Measurements from ENCODE around the gene FECH. TPM values are rescaled to one million over a fixed set of nuclear protein-coding genes. Genes with fewer than 3 reads are reported as not detected.

FECH gene
- total RNA-seq, 2 donors from 2014 or later: 15.0 to 26.2 TPM

DNA sequence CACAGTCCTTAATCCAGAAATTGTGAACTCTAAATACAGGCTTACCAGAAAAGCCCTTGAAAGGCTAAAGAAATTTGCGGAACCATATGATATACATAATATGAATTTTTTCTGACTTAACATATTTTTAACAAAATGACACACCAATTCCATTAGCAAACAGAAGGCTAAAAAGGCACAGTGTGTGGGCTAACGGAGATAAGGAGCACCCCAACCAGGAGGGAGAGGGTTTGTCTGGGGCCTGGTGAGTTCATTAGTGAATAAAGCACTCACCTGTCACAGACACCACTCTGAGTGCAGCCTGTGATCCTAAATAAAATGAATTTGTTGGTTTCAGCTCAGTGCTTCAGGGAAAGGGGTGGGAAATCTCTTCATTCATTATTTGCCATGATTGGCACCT, 2.7 kb upstream of the FECH start:
- Mint-ChIP-seq H3K4me1 (peaks cover 5% of the 10 kb centered on the region), H3K9me3 (no peaks in the 10 kb centered on the region), H3K27ac (no peak overlapping the region), H3K27me3 (no peaks in the 10 kb centered on the region), H3K36me3 (ENCODE audit: low read depth) (no peaks in the 10 kb centered on the region), H3K4me3 (no peak overlapping the region)
- ATAC-seq (replicated peaks): no peak

DNA sequence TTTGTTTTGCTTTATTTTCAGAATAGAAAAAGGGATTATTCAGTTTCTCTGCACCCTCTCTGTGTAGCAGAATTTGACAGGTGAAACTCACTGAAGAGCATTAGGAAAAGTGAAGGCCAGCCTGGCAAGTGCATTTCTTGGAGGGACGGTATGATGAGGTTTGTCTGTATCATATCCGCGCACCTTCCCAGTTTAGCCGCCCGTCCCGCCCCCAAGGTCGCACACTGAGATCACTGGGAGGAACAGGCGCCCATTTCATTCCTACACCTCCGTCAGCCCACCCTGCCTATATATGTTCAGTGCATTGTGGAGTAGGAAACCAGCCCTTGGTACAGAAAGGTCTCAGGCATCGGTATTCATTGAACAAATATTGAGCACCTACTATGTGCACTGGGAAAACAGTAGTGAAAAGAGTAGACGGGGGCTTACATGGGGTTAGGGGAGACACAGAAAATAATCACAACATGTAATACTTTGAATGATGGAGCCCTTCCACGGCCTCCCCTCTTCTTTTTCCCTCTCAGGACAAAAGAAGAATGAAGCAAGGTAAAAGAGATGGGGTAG, 678 bp upstream of the FECH start:
- ATAC-seq (replicated peaks): no peak
- Mint-ChIP-seq H3K36me3 (ENCODE audit: low read depth) (peaks cover 6% of the 10 kb centered on the region), H3K27ac (peak overlapping the region; percentile 89), H3K27me3 (no peaks in the 10 kb centered on the region), H3K4me1 (peaks cover 5% of the 10 kb centered on the region), H3K9me3 (no peaks in the 10 kb centered on the region), H3K4me3 (peak overlapping the region; percentile 87)

DNA sequence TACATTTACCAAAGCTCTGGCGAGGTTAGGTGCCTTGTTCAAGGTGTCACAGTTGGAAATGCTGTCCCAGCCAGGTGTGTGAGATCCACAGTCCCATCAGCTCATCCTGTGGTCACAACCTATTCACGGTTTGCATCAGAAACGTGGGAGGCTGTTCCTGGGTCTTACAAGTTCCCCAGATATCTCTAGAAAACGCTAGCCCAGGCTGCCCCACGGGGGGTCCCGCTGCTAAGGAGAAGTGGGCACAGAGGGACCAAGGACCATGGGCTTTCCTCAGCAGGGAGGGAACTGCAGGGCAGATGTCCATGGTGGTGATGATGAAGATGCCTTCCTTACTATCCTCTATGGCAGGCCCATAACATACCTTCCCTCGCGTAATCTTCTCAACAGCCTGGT, 649 bp downstream of the FECH start:
- H3K36me3 Mint-ChIP-seq (ENCODE audit: low read depth): peaks cover 6% of the 10 kb centered on the region
- no peaks in the 10 kb centered on the region for H3K9me3 Mint-ChIP-seq
- peak; percentile 40 for ATAC-seq (replicated peaks)
- peak overlapping the region; percentile 87 for H3K4me3 Mint-ChIP-seq
- peaks cover 5% of the 10 kb centered on the region for H3K4me1 Mint-ChIP-seq
- no peaks in the 10 kb centered on the region for H3K27me3 Mint-ChIP-seq
- peak overlapping the region; percentile 67 for H3K27ac Mint-ChIP-seq

DNA sequence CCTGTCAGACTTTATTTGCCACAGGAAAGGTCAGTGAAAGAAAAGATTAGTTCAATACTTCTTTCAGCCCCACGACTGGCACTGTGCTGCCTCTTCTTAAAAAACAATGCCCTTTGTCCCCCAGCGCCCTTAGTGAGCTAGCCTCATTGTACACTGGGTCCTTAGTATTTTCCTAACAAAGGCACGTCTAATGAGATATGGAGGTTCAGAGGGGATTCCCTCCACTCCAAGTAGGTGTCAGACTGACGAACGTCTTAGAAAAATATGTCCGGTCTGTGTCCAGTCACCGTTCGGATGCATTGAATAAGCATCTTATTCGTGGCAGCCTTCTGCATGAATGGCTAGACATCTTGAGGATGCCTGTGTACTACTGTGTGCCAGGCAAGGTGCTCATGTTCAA, 1.1 kb downstream of the FECH start:
- Mint-ChIP-seq H3K4me1 (peaks cover 5% of the 10 kb centered on the region), H3K27ac (peak overlapping the region; percentile 67), H3K4me3 (peak overlapping the region; percentile 87), H3K27me3 (no peaks in the 10 kb centered on the region), H3K9me3 (no peaks in the 10 kb centered on the region), H3K36me3 (ENCODE audit: low read depth) (peaks cover 7% of the 10 kb centered on the region)
- no peak for ATAC-seq (replicated peaks)

DNA sequence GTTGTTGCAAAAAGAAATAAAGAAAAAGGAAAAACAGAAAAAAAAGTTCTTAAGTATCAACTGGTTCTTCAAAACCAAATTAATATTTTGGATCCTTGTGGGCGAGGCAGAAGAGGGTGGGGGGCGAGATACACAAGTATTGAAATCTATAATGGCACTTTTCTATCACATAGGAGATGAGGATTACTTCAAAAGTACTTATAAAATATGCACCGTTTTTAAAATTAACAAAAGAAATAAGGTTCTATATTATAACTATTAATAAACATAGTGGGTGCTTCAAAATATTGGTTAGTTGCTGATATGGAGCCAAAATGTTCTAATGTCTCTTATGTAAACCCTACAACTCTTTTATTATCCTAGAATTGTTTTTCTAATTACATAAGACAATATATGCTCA, 2.1 kb downstream of the FECH start:
- H3K36me3 Mint-ChIP-seq (ENCODE audit: low read depth): peaks cover 17% of the 10 kb centered on the region
- H3K27me3 Mint-ChIP-seq: no peaks in the 10 kb centered on the region

DNA sequence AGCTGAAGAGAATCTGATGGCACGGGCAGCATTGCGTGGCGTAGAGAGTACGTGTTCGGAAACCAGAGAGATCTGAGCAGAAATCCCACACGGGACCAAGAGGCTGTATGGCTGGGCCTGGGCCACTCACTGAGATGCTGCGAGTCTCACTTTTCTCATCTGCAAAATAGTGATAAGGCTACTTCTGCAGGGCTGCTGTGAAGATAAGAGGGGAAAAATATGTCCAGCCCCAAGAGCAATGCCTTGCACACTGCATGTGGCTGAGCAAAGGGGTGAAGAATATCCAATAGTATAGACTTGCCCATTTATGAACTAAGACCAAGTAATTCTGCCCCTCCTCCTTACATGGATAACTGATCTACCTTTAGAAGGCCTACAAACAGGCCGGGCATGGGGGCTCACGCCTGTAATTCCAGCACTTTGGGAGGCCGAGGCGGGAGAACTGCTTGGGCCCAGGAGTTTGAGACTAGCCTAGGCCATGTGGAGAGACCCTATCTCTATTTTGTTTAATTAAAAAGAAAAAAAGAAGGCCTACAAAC, 3.1 kb downstream of the FECH start:
- peaks cover 21% of the 10 kb centered on the region for H3K36me3 Mint-ChIP-seq (ENCODE audit: low read depth)
- no peaks in the 10 kb centered on the region for H3K9me3 Mint-ChIP-seq
- no peaks in the 10 kb centered on the region for H3K27me3 Mint-ChIP-seq
- H3K4me3 Mint-ChIP-seq: no peak overlapping the region
- H3K4me1 Mint-ChIP-seq: peaks cover 5% of the 10 kb centered on the region
- ATAC-seq (replicated peaks): no peak
- no peak overlapping the region for H3K27ac Mint-ChIP-seq

More for the DNA sequence above, 2.1 kb downstream of the FECH start:
- no peak for ATAC-seq (replicated peaks)
- Mint-ChIP-seq H3K4me1 (peaks cover 5% of the 10 kb centered on the region), H3K9me3 (no peaks in the 10 kb centered on the region), H3K27ac (no peak overlapping the region), H3K4me3 (peak overlapping the region; percentile 87)

DNA sequence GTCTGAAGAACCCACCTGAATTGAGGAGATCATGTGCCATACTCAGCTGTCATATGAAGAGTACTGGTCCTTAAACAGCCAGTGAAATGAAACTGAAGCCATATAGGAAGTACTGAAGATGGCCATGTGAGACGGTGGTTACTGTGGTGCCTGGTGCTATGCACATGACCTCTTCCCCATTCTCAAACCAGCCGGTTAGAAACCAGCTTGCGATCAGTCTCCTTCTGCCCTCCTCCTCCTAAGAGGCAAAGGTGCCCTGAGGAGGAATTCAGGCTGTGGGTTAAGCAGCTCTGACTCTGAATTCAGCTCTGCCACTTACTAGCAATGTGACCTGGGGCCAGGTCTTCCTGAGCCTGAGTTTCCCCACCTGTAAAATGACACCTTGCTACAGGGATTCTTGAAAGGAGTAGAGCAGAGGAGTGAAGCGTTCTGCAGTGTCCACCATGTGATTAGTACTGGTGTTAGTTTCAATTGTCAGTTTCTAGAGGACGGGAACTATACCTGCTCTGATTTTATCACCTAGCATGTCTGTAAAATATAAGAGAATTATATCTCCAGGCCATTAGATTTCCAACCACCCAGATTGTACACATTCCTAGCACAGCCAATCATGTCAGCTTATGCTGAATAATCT, 5.1 kb downstream of the FECH start:
- H3K4me1 Mint-ChIP-seq: peaks cover 5% of the 10 kb centered on the region
- ATAC-seq (replicated peaks): no peak
- H3K36me3 Mint-ChIP-seq (ENCODE audit: low read depth): peaks cover 39% of the 10 kb centered on the region
- no peak overlapping the region for H3K27ac Mint-ChIP-seq
- H3K27me3 Mint-ChIP-seq: no peaks in the 10 kb centered on the region
- H3K4me3 Mint-ChIP-seq: no peak overlapping the region
- no peaks in the 10 kb centered on the region for H3K9me3 Mint-ChIP-seq

DNA sequence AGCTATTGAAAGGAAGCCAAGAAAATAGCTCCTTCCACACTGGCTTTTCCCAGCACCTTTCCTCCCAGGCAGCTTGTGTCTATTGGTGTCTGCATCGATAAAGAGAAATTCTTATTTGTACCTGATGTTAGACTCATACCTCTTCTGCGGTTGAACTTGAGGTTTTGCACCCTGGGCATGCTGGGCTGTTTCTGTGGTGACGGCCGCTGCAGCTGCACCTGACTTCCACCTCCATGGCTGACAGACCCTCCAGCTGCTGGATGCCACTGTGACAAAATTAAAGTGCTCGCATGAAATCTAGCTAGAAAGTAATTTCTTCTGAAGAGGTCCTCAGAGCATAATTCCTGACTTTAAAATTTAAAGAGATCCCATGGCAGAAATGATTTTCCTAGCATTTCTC, 6.6 kb downstream of the FECH start:
- peaks cover 54% of the 10 kb centered on the region for H3K36me3 Mint-ChIP-seq (ENCODE audit: low read depth)
- no peak overlapping the region for H3K4me3 Mint-ChIP-seq
- no peak for ATAC-seq (replicated peaks)
- no peaks in the 10 kb centered on the region for H3K4me1 Mint-ChIP-seq
- no peaks in the 10 kb centered on the region for H3K27me3 Mint-ChIP-seq
- no peaks in the 10 kb centered on the region for H3K9me3 Mint-ChIP-seq
- H3K27ac Mint-ChIP-seq: no peak overlapping the region

DNA sequence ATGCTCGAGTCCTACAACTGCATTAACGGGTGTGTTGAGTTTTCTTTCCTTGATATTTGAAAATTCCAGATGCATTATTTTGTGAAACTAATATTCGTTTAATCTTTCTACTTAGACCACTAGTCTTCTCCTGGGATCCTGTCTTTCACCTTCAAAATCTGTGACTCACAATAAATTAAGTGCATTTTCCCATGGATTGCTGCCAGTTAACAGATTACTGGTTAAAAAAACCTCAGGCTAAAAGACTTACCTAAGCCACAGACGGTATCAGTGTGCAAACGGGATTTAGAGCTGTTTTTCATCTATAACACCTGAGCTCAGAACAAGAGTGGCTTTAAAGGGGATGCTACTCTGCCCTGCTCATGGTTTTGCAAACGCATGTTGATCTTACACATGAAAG, 10.2 kb downstream of the FECH start:
- Mint-ChIP-seq H3K4me3 (no peak overlapping the region), H3K27ac (no peak overlapping the region), H3K27me3 (no peaks in the 10 kb centered on the region), H3K4me1 (no peaks in the 10 kb centered on the region), H3K9me3 (no peaks in the 10 kb centered on the region), H3K36me3 (ENCODE audit: low read depth) (peaks cover 84% of the 10 kb centered on the region)
- no peak for ATAC-seq (replicated peaks)

DNA sequence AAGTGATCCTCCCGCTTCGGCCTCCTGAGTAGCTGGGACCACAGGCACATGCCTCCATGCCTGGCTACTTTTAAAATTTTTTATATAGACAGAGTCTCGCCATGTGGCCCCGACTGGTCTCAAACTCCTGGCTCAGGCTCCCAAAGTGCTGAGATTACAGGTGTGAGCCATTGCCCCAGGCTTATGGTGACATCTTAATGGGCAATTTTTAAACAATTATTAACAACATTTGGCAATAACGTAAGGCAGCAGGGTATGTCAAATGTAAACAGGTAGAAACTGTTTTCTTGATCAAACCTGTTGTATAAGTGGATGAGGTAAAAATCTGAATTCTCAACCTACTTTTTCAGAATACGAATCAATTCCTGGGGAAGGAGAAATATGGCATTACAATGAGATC, 11.0 kb downstream of the FECH start:
- no peak overlapping the region for H3K27ac Mint-ChIP-seq
- no peaks in the 10 kb centered on the region for H3K4me1 Mint-ChIP-seq
- no peaks in the 10 kb centered on the region for H3K9me3 Mint-ChIP-seq
- H3K27me3 Mint-ChIP-seq: no peaks in the 10 kb centered on the region
- ATAC-seq (replicated peaks): no peak
- H3K36me3 Mint-ChIP-seq (ENCODE audit: low read depth): peaks cover 92% of the 10 kb centered on the region
- no peak overlapping the region for H3K4me3 Mint-ChIP-seq

DNA sequence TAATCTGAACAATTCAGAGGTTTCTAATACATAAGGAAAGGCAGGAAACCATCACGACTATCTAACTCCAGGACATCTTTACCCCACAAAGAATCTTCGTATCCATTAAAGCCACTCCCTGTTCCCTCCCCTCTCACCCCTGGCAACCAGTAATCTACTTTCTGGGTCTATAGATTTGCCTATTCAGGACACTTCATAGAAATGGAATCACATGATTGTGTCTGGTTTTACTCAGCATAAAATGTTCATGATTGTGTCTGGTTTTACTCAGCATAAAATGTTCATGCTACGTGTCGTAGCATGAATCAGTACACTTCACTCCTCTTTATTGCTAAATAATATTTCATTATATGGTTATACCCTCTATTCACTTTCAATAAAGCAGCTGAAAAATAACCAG, 11.6 kb downstream of the FECH start:
- Mint-ChIP-seq H3K4me1 (no peaks in the 10 kb centered on the region), H3K4me3 (no peak overlapping the region), H3K36me3 (ENCODE audit: low read depth) (peaks cover 91% of the 10 kb centered on the region), H3K27me3 (no peaks in the 10 kb centered on the region), H3K9me3 (no peaks in the 10 kb centered on the region), H3K27ac (no peak overlapping the region)
- no peak for ATAC-seq (replicated peaks)

DNA sequence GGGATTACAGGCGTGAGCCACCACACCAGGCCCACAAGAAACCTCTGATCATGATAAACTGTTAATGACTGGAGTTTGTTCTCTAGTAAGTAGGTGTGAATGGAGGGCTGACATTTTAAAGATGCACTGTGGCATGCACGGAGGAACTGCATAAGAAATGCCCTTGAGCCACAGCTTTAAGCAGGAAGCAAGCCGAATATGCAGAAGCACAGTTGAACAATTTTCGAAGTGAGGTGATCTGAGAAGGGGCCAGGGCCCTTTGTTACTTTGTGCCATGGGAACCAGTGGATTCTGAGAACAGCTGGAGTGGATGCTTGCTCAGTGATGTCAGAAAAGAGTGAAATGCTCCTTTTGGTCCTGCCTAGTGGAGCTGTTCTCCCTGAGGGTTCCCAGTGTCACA, 16.3 kb downstream of the FECH start:
- ATAC-seq (replicated peaks): no peak
- H3K4me3 Mint-ChIP-seq: no peak overlapping the region
- H3K27ac Mint-ChIP-seq: no peak overlapping the region
- H3K4me1 Mint-ChIP-seq: no peaks in the 10 kb centered on the region
- H3K36me3 Mint-ChIP-seq (ENCODE audit: low read depth): peaks cover 90% of the 10 kb centered on the region
- no peaks in the 10 kb centered on the region for H3K9me3 Mint-ChIP-seq
- H3K27me3 Mint-ChIP-seq: no peaks in the 10 kb centered on the region

DNA sequence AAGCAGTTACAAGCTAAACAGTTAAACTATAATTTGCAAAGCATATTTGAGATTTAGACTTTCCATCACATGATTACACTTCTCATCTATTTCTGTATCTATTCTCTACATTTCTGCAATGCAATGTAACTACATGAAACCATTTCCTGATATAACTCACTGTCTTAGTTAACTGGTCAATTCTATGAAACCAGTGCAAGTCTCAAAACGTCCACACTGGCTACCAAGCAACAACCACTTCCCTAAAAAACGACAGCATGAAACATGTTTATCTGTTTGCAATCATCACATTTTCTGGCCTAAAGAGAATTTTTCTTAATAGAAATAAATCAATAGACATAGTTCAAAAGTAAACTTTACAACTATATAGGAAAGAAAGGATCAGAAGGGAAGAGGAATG, 17.4 kb downstream of the FECH start:
- Mint-ChIP-seq H3K4me1 (no peaks in the 10 kb centered on the region), H3K27ac (no peak overlapping the region), H3K4me3 (no peak overlapping the region), H3K27me3 (no peaks in the 10 kb centered on the region), H3K9me3 (no peaks in the 10 kb centered on the region), H3K36me3 (ENCODE audit: low read depth) (peaks cover 85% of the 10 kb centered on the region)
- no peak for ATAC-seq (replicated peaks)

DNA sequence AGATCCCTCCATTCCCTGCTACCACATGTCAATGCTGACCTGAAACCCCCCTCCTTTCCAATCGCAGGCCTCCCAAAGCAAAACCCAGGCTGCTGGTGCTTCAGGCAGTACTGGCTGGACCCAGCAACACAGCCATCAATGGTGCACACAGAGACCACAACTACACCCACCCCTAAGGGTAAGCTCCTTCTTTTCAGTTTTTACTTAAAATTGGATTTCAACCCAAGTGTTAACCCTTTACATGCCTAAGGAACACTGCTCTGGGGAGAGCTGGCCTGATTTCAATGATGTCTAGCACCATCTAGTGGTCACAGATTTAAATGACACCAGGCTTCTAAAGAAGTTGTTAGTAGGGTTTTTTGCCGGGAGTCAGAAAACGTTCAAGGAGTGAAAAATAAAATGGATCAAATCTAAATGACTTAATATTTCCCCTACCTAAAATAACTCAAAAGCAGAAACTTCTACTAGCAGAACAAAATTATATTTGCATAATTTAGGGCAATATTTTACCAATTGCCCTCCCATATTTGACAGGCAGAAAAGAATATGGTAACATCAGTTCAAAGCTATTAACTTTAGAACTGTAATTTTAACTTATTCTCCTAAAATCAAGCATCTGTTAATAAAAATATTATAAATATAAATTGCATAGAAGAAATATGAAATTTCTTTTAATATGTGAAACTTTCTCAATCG, 24.6 kb downstream of the FECH start:
- H3K27me3 Mint-ChIP-seq: no peaks in the 10 kb centered on the region
- H3K27ac Mint-ChIP-seq: no peak overlapping the region
- peak; percentile 32 for ATAC-seq (replicated peaks)
- H3K4me3 Mint-ChIP-seq: no peak overlapping the region
- H3K9me3 Mint-ChIP-seq: no peaks in the 10 kb centered on the region
- no peaks in the 10 kb centered on the region for H3K4me1 Mint-ChIP-seq
- peaks cover 59% of the 10 kb centered on the region for H3K36me3 Mint-ChIP-seq (ENCODE audit: low read depth)

DNA sequence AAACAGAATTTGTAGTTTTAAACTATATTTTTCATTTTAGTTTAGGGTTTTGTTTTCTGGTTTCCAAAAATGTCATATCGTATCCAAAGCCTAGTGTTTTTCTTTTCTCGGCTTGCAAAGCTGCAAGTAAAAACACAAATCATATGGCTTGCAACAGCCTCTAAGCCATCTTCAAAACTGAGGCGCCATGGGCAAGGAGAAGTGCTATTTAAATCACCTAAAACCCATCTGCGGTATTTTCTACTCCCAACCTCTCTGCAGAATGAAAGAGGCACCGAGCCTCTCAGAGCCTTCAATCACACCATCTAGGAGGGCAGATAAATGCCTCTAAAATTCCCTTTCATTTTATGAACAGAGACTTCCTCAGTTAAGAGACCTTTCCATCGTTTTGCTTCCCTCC, 25.2 kb downstream of the FECH start:
- peaks cover 60% of the 10 kb centered on the region for H3K36me3 Mint-ChIP-seq (ENCODE audit: low read depth)
- H3K4me1 Mint-ChIP-seq: no peaks in the 10 kb centered on the region
- no peaks in the 10 kb centered on the region for H3K9me3 Mint-ChIP-seq
- ATAC-seq (replicated peaks): no peak
- H3K27ac Mint-ChIP-seq: no peak overlapping the region
- H3K27me3 Mint-ChIP-seq: no peaks in the 10 kb centered on the region
- H3K4me3 Mint-ChIP-seq: no peak overlapping the region
